ENCODE data around the gene KRT74. TPM values are rescaled to one million over a fixed set of nuclear protein-coding genes. Genes with fewer than 3 reads are reported as not detected.

The KRT74 gene
- not detected for total RNA-seq

DNA sequence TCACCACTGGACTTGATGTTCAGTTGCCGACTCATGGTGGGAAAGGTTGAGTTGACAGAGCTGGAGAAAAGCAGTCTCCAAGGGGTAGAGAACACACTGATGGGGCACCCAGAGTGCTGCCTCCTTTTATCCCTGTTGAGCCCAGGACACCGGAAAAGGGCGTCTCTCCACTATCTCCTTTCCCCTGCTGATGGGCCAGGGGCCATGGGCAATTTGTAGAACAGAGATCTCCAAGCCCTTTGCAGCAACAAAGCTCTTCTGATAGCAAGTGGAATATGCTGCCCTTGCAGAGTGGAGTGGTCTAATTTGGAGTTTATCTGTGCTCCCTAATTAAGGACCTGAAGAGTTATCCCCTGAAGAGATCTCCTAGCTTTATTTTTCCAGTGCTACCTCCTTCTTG is at the start of gene KRT74:
TSS of gene KRT74 (minus strand) at position 101 of the 400 bp plus-strand sequence. CDS start at position 35, 66 bp downstream.

DNA sequence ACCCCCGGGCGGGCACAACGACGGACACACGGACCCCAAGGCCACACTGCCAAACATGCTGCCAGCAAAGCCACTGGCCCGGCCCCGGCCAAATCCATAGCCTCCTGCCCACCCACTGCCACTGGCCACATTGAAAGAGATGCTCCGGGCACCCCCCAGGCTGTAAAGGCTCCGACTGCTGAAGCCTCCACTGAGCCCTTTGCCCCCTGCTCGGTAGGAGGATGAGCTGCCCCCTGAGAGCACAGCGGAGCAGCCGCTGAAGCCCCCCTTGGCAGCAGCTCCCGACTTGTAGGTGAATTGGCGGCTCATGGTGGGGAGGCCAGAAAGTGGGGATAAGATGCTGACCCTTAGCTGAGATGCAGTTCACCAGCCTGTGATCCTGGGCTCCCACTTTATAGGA is 44.6 kb upstream of the KRT74 start, which contains the start of gene KRT73:
TSS of gene KRT73 (minus strand) at position 344 of the 400 bp plus-strand sequence. CDS start at position 309, 35 bp downstream.

GRCh38 chr12:52600941-52601481 is 27.4 kb upstream of the KRT74 start, which contains the start of gene KRT72:
KRT72 (minus strand) TSS chr12:52601463; CDS start chr12:52601452, 11 bp downstream.

GRCh38 chr12:52552681-52553195 is 20.9 kb downstream of the KRT74 start, which contains the start of gene KRT71:
KRT71 (minus strand) TSS chr12:52553145; CDS start chr12:52553077, 68 bp downstream.

DNA sequence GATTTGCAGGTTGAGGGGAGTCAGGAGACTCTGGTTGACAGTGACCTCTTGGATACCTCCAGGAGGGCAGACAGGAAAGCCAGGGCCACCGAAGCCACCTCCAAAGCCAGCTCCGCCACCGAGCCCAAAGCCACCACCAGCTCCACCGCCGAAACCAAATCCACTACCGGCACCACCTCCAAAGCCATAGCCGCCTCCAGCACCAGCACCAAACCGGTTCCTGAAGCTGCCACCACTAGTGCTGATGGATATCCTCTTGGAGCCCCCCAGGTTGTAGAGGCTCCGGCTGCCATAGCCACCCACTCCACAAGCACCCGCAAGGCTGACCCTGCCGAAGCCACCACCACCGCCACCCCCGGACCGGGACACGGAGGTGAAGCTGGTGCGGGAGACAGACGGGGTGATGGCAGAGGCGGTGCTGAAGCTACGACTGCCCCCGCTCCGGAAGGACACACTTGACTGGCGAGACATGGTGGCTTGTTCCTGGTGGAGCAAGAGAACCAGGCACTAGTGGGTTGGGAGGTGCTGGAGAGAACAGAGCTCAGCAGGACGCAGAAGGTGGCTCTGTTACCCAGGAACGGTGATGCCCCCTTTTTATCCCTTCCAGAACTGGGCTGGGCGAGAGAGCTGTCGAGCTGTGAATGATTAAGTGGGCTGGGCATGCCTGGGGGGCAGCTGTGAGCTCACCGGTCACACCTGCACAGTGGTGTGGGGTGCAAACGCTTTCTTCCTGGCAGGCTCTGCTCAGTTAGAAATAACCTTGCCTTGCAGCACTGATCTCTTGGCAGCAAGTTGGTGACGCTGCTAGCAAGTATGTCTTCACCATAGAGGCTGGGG is 53.6 kb downstream of the KRT74 start, which contains the start of gene KRT5:
TSS of gene KRT5 (minus strand) at position 569 of the 837 bp plus-strand sequence. CDS start at position 471, 98 bp downstream.

Other genes with a start within 250 kb of the KRT74 start
- gene KRT85, start 206.4 kb downstream of the KRT74 start, total RNA-seq = not detected
- gene KRT84, start 188.2 kb downstream of the KRT74 start, total RNA-seq = not detected
- not detected for gene KRT82, start 167.5 kb downstream of the KRT74 start, total RNA-seq
- not detected for gene KRT75, start 139.5 kb downstream of the KRT74 start, total RNA-seq
- not detected for gene KRT6B, start 121.7 kb downstream of the KRT74 start, total RNA-seq
- gene KRT6C, start 100.0 kb downstream of the KRT74 start, total RNA-seq = not detected
- not detected for gene KRT6A, start 80.6 kb downstream of the KRT74 start, total RNA-seq
- gene KRT5, start 53.4 kb downstream of the KRT74 start, total RNA-seq = 0.46 TPM
- gene KRT71, start 20.7 kb downstream of the KRT74 start, total RNA-seq = not detected
- 0.23 TPM for gene KRT72, start 27.6 kb upstream of the KRT74 start, total RNA-seq
- gene KRT73, start 44.7 kb upstream of the KRT74 start, total RNA-seq = not detected
- not detected for gene KRT2, start 78.4 kb upstream of the KRT74 start, total RNA-seq
- 0.46 TPM for gene KRT1, start 106.6 kb upstream of the KRT74 start, total RNA-seq
- not detected for gene KRT77, start 129.7 kb upstream of the KRT74 start, total RNA-seq
- gene KRT76, start 203.5 kb upstream of the KRT74 start, total RNA-seq = not detected
- gene KRT3, start 222.3 kb upstream of the KRT74 start, total RNA-seq = 0.23 TPM
- gene KRT4, start 240.3 kb upstream of the KRT74 start, total RNA-seq = not detected